Body of pancreas (tissue), 4 donors: Measurements from ENCODE around the gene ERC2.

Experiments used
- CTCF ChIP-seq, 7 experiments: fragments of 450-650 bp in 4 of 7; fragments of 200-600 bp in 3 of 7; sonication (generic) in 3 of 7; IDR thresholded peaks; one replicate each; pipeline ENCODE4 v1.5.1; 2016 to 2019; ENCODE audit warnings: antibody characterized with exemption in 7 of 7
- POLR2A ChIP-seq, 3 donors: fragments of 450-650 bp; IDR thresholded peaks; one replicate each; pipeline ENCODE4 v1.6.1; 2016; ENCODE audit warnings: antibody characterized with exemption in 3 of 3, mild to moderate bottlenecking in 2 of 3

GRCh38 chr3:55559500-55560423, 908.5 kb downstream of the ERC2 start:
- TF ChIP-seq CTCF (IDR thresholded peaks at IDR 0.05) (no peak), POLR2A (IDR thresholded peaks at IDR 0.05) (no peak)
